ENCODE measurements around the gene SYNPO. TPM values are rescaled to one million over a fixed set of nuclear protein-coding genes. Genes with fewer than 3 reads are reported as not detected.

SYNPO gene
- total and polyA plus RNA-seq, 2 experiments from 2014 or later = 7.1 to 8.4 TPM

- Histone ChIP-seq H3K79me2 (peaks cover 2% of the 10 kb centered on the region), H3K36me3 (replicated peaks; ENCODE audit: insufficient read depth, low read depth) (no peaks in the 10 kb centered on the region), H3K27me3 (no peaks in the 10 kb centered on the region), H3K9me3 (ENCODE audit: low read depth) (no peaks in the 10 kb centered on the region), H3K4me3 (no peak overlapping the region), H3K27ac (peak overlapping the region; percentile 92), H3K4me2 (no peak overlapping the region), H2AFZ (no peak overlapping the region), H3K9me2 (replicated peaks; ENCODE audit: insufficient read depth) (no peaks in the 10 kb centered on the region), H3K4me1 (ENCODE audit: insufficient read depth) (peaks cover 78% of the 10 kb centered on the region), H4K20me1 (ENCODE audit: insufficient read depth, poor library complexity, severe bottlenecking) (no peaks in the 10 kb centered on the region)
- TF ChIP-seq, protein P1, sequence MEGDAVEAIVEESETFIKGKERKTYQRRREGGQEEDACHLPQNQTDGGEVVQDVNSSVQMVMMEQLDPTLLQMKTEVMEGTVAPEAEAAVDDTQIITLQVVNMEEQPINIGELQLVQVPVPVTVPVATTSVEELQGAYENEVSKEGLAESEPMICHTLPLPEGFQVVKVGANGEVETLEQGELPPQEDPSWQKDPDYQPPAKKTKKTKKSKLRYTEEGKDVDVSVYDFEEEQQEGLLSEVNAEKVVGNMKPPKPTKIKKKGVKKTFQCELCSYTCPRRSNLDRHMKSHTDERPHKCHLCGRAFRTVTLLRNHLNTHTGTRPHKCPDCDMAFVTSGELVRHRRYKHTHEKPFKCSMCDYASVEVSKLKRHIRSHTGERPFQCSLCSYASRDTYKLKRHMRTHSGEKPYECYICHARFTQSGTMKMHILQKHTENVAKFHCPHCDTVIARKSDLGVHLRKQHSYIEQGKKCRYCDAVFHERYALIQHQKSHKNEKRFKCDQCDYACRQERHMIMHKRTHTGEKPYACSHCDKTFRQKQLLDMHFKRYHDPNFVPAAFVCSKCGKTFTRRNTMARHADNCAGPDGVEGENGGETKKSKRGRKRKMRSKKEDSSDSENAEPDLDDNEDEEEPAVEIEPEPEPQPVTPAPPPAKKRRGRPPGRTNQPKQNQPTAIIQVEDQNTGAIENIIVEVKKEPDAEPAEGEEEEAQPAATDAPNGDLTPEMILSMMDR (IDR thresholded peaks at IDR 0.05; ENCODE audit: poor library complexity) = no peak
- TF ChIP-seq EZH2 (IDR thresholded peaks at IDR 0.05; ENCODE audit: borderline replicate concordance) (no peak), EZH2phosphoT487 (IDR thresholded peaks at IDR 0.05; ENCODE audit: low read depth, severe bottlenecking, unreplicated experiment) (no peak)
- no peak for DNase-seq (ENCODE audit: low spot score)
- WGBS (ENCODE audit: low lambda C conversion rate, missing lambda C conversion rate) = 87% methylated on average over 3 of the region's 3 CpGs
Measured at GRCh38 chr5:150596826-150597225, 43.6 kb upstream of the SYNPO start.

GRCh38 chr5:150598006-150598405 lies 42.5 kb upstream of the SYNPO start:
- Histone ChIP-seq H4K20me1 (ENCODE audit: insufficient read depth, poor library complexity, severe bottlenecking) (no peaks in the 10 kb centered on the region), H3K79me2 (no peaks in the 10 kb centered on the region), H3K27me3 (no peaks in the 10 kb centered on the region), H3K27ac (peak overlapping the region; percentile 96), H3K4me3 (no peak overlapping the region), H3K9me2 (replicated peaks; ENCODE audit: insufficient read depth) (no peaks in the 10 kb centered on the region), H3K4me2 (no peak overlapping the region), H3K36me3 (replicated peaks; ENCODE audit: insufficient read depth, low read depth) (no peaks in the 10 kb centered on the region), H3K4me1 (ENCODE audit: insufficient read depth) (peaks cover 73% of the 10 kb centered on the region), H2AFZ (no peak overlapping the region), H3K9me3 (ENCODE audit: low read depth) (no peaks in the 10 kb centered on the region)
- TF ChIP-seq EZH2phosphoT487 (IDR thresholded peaks at IDR 0.05; ENCODE audit: low read depth, severe bottlenecking, unreplicated experiment) = no peak
- no peak for TF ChIP-seq EZH2 (IDR thresholded peaks at IDR 0.05; ENCODE audit: borderline replicate concordance)
- TF ChIP-seq, protein P1 (IDR thresholded peaks at IDR 0.05; ENCODE audit: poor library complexity) = no peak
- 76% methylated on average over 10 of the region's 10 CpGs for WGBS (ENCODE audit: low lambda C conversion rate, missing lambda C conversion rate)
- DNase-seq (ENCODE audit: low spot score) = no peak

DNA sequence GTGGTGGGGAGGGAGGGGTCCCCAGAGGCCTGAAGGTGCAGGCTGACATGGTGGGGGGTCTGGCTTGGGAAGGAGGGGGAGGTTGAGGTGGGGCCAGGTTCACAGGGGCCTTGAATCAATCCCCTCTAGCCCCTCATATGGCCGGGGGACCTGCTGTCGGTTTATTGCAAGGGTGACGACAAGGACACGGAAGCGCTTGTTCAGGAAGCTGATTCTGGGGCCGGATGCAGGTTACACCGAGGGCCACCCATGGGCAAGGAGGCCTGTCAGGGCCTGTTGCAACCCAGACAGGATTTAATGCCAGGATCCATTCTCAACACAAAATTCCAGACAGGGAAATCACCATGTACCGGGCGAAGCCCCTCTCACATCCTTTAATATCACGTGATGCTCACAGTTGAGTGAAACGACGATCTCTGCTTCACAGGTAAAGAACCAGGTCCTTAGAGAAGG lies 41.6 kb upstream of the SYNPO start:
- Histone ChIP-seq H3K4me1 (ENCODE audit: insufficient read depth) (peaks cover 65% of the 10 kb centered on the region), H3K36me3 (replicated peaks; ENCODE audit: insufficient read depth, low read depth) (no peaks in the 10 kb centered on the region), H3K27me3 (no peaks in the 10 kb centered on the region), H3K4me2 (no peak overlapping the region), H3K9me2 (replicated peaks; ENCODE audit: insufficient read depth) (no peaks in the 10 kb centered on the region), H3K4me3 (no peak overlapping the region), H3K79me2 (no peaks in the 10 kb centered on the region), H3K27ac (peak overlapping the region; percentile 96), H3K9me3 (ENCODE audit: low read depth) (no peaks in the 10 kb centered on the region), H2AFZ (no peak overlapping the region), H4K20me1 (ENCODE audit: insufficient read depth, poor library complexity, severe bottlenecking) (no peaks in the 10 kb centered on the region)
- TF ChIP-seq, protein P1 (IDR thresholded peaks at IDR 0.05; ENCODE audit: poor library complexity) = no peak
- TF ChIP-seq EZH2 (IDR thresholded peaks at IDR 0.05; ENCODE audit: borderline replicate concordance) (no peak), EZH2phosphoT487 (IDR thresholded peaks at IDR 0.05; ENCODE audit: low read depth, severe bottlenecking, unreplicated experiment) (no peak)
- 76% methylated on average over 7 of the region's 12 CpGs for WGBS (ENCODE audit: low lambda C conversion rate, missing lambda C conversion rate)
- no peak for DNase-seq (ENCODE audit: low spot score)

- Histone ChIP-seq H3K27ac (peak overlapping the region; percentile 96), H2AFZ (no peak overlapping the region), H3K9me3 (ENCODE audit: low read depth) (no peaks in the 10 kb centered on the region), H3K4me3 (no peak overlapping the region), H3K4me2 (no peak overlapping the region), H3K9me2 (replicated peaks; ENCODE audit: insufficient read depth) (no peaks in the 10 kb centered on the region), H3K4me1 (ENCODE audit: insufficient read depth) (peaks cover 60% of the 10 kb centered on the region), H4K20me1 (ENCODE audit: insufficient read depth, poor library complexity, severe bottlenecking) (no peaks in the 10 kb centered on the region), H3K27me3 (no peaks in the 10 kb centered on the region), H3K79me2 (no peaks in the 10 kb centered on the region), H3K36me3 (replicated peaks; ENCODE audit: insufficient read depth, low read depth) (no peaks in the 10 kb centered on the region)
- DNase-seq (ENCODE audit: low spot score) = no peak
- TF ChIP-seq EZH2phosphoT487 (IDR thresholded peaks at IDR 0.05; ENCODE audit: low read depth, severe bottlenecking, unreplicated experiment) = no peak
- TF ChIP-seq EZH2 (IDR thresholded peaks at IDR 0.05; ENCODE audit: borderline replicate concordance) = no peak
- TF ChIP-seq, protein P1 (IDR thresholded peaks at IDR 0.05; ENCODE audit: poor library complexity) = no peak
- WGBS (ENCODE audit: low lambda C conversion rate, missing lambda C conversion rate) = 92% methylated on average over 5 of the region's 5 CpGs
Measured at GRCh38 chr5:150599281-150599680, 41.2 kb upstream of the SYNPO start.

Data from hepatocyte (in vitro differentiated cells).